ENCODE data around the gene MRPS26.
"Not testable (repeated sequence)": the region's sequence is repeated elsewhere in the genome, so short reads cannot be mapped to it uniquely, and the experiment has no call there.

MRPS26 gene

DNA sequence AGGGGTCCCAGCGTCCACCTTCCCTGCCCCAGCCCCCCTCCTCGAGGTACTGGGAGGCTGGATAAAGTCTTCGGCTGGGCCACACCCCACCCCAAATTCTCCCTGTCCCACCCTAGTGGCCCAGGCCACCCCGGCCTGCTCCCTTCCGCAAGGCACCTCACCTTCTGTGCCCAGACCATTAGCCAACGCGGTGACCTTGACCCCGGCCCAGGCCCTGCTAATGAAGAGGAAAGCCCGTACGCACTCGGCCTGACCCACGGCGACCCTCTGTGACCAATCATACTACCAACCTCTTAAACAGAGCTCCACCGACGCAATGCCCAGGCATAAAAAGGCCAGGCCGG, 25.4 kb downstream of the MRPS26 start:
- Histone ChIP-seq H3K4me3 (ENCODE audit: low read length) (peak overlapping the region; percentile 49), H3K4me1 (ENCODE audit: control insufficient read depth, insufficient read depth, low read length) (no peaks in the 10 kb centered on the region), H3K9ac (ENCODE audit: low read length) (no peak overlapping the region), H3K27me3 (ENCODE audit: control insufficient read depth, insufficient read depth, low read length) (peaks cover 14% of the 10 kb centered on the region), H3K27ac (ENCODE audit: low read depth, low read length) (no peak overlapping the region), H3K36me3 (ENCODE audit: control insufficient read depth, insufficient read depth, low read length) (no peaks in the 10 kb centered on the region)

DNA sequence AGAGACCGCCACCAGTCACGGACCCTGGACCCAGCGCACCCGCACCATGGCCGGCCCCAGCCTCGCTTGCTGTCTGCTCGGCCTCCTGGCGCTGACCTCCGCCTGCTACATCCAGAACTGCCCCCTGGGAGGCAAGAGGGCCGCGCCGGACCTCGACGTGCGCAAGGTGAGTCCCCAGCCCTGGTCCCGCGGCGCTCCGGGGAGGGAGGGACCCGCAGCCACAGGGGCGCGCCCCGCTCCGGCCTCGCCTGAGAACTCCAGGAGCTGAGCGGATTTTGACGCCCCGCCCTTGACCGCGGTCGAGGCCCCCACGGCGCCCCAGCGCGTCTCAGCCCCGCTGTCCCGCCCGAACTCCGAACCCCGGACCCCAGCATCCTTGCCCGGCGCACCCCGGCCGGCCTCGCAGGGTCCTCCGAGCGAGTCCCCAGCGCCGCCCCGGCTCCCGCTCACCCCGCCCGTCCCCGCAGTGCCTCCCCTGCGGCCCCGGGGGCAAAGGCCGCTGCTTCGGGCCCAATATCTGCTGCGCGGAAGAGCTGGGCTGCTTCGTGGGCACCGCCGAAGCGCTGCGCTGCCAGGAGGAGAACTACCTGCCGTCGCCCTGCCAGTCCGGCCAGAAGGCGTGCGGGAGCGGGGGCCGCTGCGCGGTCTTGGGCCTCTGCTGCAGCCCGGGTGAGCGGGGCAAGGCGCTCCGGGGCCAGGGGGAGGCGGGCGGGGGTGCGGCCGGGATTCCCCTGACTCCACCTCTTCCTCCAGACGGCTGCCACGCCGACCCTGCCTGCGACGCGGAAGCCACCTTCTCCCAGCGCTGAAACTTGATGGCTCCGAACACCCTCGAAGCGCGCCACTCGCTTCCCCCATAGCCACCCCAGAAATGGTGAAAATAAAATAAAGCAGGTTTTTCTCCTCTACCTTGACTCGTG, 26.0 kb downstream of the MRPS26 start, which contains the start of gene OXT:
Gene OXT, plus strand, starts transcription at position 11 of the 920 bp plus-strand sequence. Its CDS starts 36 bp downstream, at position 47.
- peak within 1 kb of the TSS; percentile 49 for H3K4me3 ChIP-seq (ENCODE audit: low read length)

DNA sequence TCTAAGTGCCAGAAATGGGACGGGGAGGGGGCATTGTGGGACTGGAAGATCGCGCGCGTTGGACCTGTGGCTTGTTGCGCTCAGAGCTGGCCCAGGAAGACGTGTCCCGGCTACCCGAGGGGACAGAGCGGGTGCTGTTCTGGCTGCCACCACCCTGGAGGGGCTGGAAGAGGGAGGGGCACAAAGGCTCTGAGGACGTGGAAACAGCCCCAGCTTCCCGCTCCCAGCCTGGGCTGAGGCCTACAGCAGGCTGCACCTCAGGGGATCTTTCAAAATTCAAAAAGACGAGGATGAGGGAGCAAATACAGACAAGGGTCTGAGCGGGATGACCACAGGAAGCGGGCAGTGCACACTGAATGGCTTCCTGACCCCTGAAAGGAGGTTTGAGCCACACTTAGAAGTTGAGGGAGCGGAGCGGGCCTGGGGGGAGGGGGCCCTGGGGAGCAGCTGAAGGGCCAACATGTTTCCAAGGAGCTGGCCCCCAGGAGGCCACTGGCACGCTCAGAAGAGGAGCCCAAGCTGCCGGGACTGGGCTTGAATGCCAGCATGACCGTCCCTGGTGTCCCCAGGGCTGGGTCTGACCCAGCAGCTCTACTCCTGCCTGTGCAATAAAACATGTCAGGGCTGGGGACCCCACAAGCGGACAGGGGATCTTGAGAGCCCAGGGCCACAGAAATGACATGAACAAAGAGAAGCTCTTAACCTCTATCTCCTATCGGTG, 26.8 kb downstream of the MRPS26 start:
- no peak overlapping the region for H3K9ac ChIP-seq (ENCODE audit: low read length)

More for the DNA sequence above, 26.0 kb downstream of the MRPS26 start, which contains the start of gene OXT:
- Histone ChIP-seq H3K27ac (ENCODE audit: low read depth, low read length) (no peak within 1 kb of the TSS), H3K9ac (ENCODE audit: low read length) (no peak within 1 kb of the TSS), H3K27me3 (ENCODE audit: control insufficient read depth, insufficient read depth, low read length) (peaks cover 14% of the 10 kb centered on the region), H3K4me1 (ENCODE audit: control insufficient read depth, insufficient read depth, low read length) (no peaks in the 10 kb centered on the region), H3K36me3 (ENCODE audit: control insufficient read depth, insufficient read depth, low read length) (no peaks in the 10 kb centered on the region)

DNA sequence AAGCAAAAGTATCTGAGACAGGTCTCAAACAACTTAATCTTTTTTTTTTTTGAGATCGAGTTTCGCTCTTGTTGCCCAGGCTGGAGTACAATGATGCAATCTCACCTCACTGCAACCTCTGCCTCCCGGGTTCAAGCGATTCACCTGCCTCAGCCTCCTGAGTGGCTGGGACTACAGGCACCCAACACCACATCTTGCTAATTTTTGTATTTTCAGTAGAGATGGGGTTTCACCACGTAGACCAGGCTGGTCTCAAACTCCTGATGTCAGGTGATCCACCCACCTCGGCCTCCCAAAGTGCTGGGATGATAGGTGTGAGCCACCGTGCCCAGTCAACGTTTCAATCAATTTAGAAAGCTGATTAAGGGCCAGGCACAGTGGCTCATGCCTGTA, 27.4 kb downstream of the MRPS26 start:
- H3K27me3 ChIP-seq (ENCODE audit: control insufficient read depth, insufficient read depth, low read length): peaks cover 14% of the 10 kb centered on the region
- H3K27ac ChIP-seq (ENCODE audit: low read depth, low read length); H3K36me3 ChIP-seq (ENCODE audit: control insufficient read depth, insufficient read depth, low read length); H3K4me1 ChIP-seq (ENCODE audit: control insufficient read depth, insufficient read depth, low read length); H3K4me3 ChIP-seq (ENCODE audit: low read length); H3K9ac ChIP-seq (ENCODE audit: low read length): not testable (repeated sequence)

More for the DNA sequence above, 26.8 kb downstream of the MRPS26 start:
- Histone ChIP-seq H3K27me3 (ENCODE audit: control insufficient read depth, insufficient read depth, low read length) (peaks cover 14% of the 10 kb centered on the region), H3K4me3 (ENCODE audit: low read length) (peak overlapping the region; percentile 49), H3K4me1 (ENCODE audit: control insufficient read depth, insufficient read depth, low read length) (no peaks in the 10 kb centered on the region), H3K36me3 (ENCODE audit: control insufficient read depth, insufficient read depth, low read length) (no peaks in the 10 kb centered on the region), H3K27ac (ENCODE audit: low read depth, low read length) (no peak overlapping the region)

DNA sequence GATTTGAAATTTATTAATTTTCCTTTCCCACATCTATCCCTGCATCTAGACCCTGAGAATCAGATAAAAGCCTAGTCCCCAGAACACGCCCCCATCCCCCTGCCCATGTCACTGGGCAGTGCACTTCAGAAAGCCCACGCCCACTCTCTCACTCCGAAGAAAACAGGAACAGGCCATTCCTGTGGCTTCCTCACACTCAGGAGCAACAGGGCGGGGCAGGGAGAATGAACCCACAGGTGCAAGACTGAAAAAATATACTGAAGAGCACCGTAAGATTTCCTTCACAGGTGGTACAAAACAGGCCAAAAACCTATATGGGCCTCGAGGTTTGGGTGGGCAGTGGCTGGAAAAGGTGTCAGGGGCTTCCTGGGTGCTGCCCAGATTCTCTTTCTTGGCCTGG, 29.0 kb downstream of the MRPS26 start:
- H3K4me1 ChIP-seq (ENCODE audit: control insufficient read depth, insufficient read depth, low read length): no peaks in the 10 kb centered on the region
- no peak overlapping the region for H3K4me3 ChIP-seq (ENCODE audit: low read length)
- no peaks in the 10 kb centered on the region for H3K36me3 ChIP-seq (ENCODE audit: control insufficient read depth, insufficient read depth, low read length)
- H3K27ac ChIP-seq (ENCODE audit: low read depth, low read length): no peak overlapping the region
- no peak overlapping the region for H3K9ac ChIP-seq (ENCODE audit: low read length)
- H3K27me3 ChIP-seq (ENCODE audit: control insufficient read depth, insufficient read depth, low read length): peaks cover 14% of the 10 kb centered on the region

DNA sequence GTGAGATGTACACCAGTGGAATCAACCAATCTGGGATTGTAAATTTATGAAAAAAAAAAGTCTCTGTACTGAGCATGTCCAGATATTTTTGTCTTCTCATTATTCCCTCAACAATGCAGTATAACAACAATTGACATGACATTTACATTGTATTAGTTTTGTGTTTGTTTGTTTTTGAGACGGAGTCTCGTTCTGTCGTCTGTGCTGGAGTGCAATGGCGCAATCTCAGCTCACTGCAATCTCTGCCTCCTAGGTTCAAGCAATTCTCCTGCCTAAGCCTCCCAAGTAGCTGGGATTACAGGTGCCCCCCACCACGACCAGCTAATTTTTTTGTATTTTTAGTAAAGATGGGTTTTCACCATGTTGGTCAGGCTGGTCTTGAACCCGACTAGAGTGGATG, 29.5 kb downstream of the MRPS26 start:
- H3K36me3 ChIP-seq (ENCODE audit: control insufficient read depth, insufficient read depth, low read length); H3K27ac ChIP-seq (ENCODE audit: low read depth, low read length); H3K9ac ChIP-seq (ENCODE audit: low read length); H3K4me3 ChIP-seq (ENCODE audit: low read length); H3K4me1 ChIP-seq (ENCODE audit: control insufficient read depth, insufficient read depth, low read length): not testable (repeated sequence)
- H3K27me3 ChIP-seq (ENCODE audit: control insufficient read depth, insufficient read depth, low read length): peaks cover 14% of the 10 kb centered on the region

DNA sequence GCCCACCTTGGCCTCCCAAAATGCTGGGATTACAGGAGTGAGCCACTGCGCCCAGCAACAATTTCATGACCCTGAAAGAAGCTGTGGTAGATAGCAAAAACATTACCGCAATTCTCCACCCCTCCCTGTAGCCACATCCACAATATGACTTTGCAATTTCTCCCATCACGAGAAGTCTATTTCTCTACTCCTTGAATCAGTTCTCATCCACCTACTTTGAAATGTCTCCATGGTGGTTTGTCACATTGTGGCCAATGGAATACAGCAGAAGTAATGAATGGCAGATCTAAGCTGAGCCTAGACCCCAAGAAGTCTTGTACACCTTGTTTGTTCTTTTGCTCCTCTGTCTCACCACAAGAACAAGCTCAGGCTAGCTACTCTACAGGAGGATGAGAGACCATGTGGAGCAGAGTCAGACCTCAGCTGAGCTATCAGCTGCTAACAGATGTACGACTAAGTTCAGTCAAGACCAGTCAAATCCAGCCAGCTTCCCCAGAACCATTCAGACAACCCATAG, 31.8 kb downstream of the MRPS26 start:
- H3K36me3 ChIP-seq (ENCODE audit: control insufficient read depth, insufficient read depth, low read length): no peaks in the 10 kb centered on the region
- H3K27me3 ChIP-seq (ENCODE audit: control insufficient read depth, insufficient read depth, low read length): peaks cover 18% of the 10 kb centered on the region
- no peak overlapping the region for H3K4me3 ChIP-seq (ENCODE audit: low read length)
- no peaks in the 10 kb centered on the region for H3K4me1 ChIP-seq (ENCODE audit: control insufficient read depth, insufficient read depth, low read length)
- H3K9ac ChIP-seq (ENCODE audit: low read length): no peak overlapping the region
- H3K27ac ChIP-seq (ENCODE audit: low read depth, low read length): no peak overlapping the region

DNA sequence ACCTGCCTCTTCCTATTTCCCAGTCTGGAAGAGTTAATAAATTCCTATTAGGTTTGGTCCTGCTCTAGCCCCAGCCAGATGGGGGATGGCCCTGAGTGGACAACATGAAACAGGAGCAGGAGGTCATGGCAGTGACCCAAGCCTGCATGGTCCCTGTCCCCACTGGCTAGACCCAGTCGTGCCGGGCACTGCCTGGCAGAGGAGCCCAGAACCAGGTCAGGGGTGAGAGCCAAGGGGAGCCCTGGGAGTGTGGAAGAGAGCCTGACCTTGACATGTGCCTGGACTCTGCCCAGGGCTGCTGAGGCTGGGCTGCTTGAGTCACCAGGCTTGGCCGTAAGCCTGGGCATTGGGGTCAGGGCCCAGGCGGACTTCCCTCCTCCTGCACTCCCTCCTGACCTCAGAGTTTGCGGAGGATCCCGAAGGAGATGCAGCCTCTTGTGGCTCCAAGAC, 35.1 kb downstream of the MRPS26 start:
- H3K27ac ChIP-seq (ENCODE audit: low read depth, low read length): no peak overlapping the region
- H3K27me3 ChIP-seq (ENCODE audit: control insufficient read depth, insufficient read depth, low read length): peaks cover 25% of the 10 kb centered on the region
- H3K4me3 ChIP-seq (ENCODE audit: low read length): no peak overlapping the region
- no peaks in the 10 kb centered on the region for H3K36me3 ChIP-seq (ENCODE audit: control insufficient read depth, insufficient read depth, low read length)
- no peaks in the 10 kb centered on the region for H3K4me1 ChIP-seq (ENCODE audit: control insufficient read depth, insufficient read depth, low read length)
- H3K9ac ChIP-seq (ENCODE audit: low read length): no peak overlapping the region

DNA sequence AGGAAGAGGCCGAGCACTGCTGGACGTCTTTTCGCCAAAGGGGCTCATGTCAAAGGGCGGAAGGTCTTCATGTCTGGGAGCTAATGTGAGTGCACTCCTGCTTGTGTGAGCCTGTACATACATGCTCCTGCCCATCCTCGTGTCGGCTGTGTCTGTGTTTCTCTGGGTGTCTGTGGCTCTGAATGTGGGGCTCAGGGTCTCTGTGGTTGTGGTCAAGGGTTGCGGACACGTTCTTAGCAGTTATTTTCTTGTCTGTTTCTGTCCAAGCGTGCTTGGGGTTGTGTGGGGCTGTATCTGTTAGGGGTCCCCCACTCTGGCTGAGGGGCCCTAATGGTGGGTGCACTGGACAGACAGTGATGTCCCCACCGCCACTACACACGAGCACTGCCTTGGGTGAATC, 35.8 kb downstream of the MRPS26 start:
- peaks cover 25% of the 10 kb centered on the region for H3K27me3 ChIP-seq (ENCODE audit: control insufficient read depth, insufficient read depth, low read length)
- no peak overlapping the region for H3K9ac ChIP-seq (ENCODE audit: low read length)
- H3K4me3 ChIP-seq (ENCODE audit: low read length): no peak overlapping the region
- no peak overlapping the region for H3K27ac ChIP-seq (ENCODE audit: low read depth, low read length)
- no peaks in the 10 kb centered on the region for H3K36me3 ChIP-seq (ENCODE audit: control insufficient read depth, insufficient read depth, low read length)
- no peaks in the 10 kb centered on the region for H3K4me1 ChIP-seq (ENCODE audit: control insufficient read depth, insufficient read depth, low read length)

DNA sequence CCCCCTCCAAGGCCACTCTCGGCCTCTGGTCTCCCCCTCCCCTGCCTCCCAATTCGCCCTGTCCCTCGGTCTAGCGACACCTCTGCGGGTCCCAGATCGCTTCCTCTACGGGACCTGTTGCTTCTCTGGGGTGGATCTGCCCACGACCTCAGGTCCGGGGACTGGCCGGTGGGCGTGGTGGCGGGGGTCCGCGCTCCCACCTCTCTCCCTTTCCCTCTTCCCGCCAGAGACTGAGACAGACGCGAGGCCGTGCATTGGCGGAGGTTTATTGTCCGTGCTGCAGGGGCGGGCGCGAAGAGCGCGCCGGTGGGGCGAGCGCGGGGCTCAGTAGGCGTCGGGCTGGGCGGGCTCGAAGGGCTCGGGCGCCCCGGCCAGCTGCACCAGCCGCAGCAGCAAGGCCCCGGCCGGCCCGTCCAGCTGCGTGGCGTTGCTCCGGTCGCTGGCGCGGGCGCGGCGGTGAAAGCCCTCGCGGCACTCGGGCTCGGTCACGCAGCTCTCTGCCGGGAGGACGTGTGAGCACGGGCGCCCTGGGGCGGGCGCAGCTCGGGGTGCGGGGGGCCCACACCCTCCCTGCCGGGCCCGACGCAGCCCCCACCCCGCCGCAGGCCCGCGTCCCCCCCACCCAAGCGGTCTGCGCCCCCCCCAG, 36.6 kb downstream of the MRPS26 start:
- H3K27ac ChIP-seq (ENCODE audit: low read depth, low read length): no peak overlapping the region
- no peak overlapping the region for H3K4me3 ChIP-seq (ENCODE audit: low read length)
- no peaks in the 10 kb centered on the region for H3K4me1 ChIP-seq (ENCODE audit: control insufficient read depth, insufficient read depth, low read length)
- H3K36me3 ChIP-seq (ENCODE audit: control insufficient read depth, insufficient read depth, low read length): no peaks in the 10 kb centered on the region
- no peak overlapping the region for H3K9ac ChIP-seq (ENCODE audit: low read length)
- peaks cover 25% of the 10 kb centered on the region for H3K27me3 ChIP-seq (ENCODE audit: control insufficient read depth, insufficient read depth, low read length)

DNA sequence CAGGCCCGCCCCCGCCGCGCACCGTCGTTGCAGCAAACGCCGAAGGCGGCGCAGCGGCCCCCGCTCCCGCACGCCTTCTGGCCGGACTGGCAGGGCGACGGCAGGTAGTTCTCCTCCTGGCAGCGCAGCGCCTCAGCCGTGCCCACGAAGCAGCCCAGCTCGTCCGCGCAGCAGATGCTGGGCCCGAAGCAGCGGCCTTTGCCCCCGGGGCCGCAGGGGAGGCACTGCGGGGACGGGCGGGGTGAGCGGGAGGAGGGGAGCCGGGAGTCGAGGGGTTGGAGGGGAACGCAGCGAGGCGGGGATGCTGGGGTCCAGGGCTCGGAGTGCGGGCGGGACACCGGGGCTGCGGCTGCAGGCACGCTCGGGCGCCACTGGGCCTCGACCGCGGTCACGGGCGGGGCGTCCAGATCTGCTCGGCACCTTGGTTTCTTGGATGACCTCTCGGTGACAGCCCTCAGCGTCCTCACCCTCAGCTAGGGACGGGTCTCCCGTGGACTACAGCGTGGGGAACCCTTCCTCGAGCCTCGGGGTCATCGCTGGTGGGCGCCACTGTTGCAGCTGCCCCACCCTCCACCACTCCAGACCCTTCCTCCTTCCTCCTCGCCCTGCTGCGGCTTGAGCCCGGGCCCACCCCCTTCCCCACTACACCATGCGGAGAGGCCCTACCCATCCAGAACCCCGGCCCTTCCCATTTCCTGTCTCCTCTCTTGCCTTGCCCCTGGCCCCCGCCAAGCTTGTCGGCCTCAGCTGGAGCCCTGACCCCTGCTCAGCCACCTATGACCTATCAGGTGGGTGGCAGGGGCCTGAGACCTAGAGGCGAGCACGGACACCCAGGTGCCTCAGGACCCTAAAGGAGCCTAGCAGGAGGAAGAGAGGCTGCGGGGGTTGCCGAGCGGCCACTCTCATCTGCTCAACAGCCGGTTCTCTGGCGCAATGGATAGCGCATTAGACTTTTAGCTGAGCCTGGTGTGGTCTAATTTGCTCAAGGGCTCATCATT, 37.4 kb downstream of the MRPS26 start:
- Histone ChIP-seq H3K4me1 (ENCODE audit: control insufficient read depth, insufficient read depth, low read length) (no peaks in the 10 kb centered on the region), H3K27ac (ENCODE audit: low read depth, low read length) (no peak overlapping the region), H3K27me3 (ENCODE audit: control insufficient read depth, insufficient read depth, low read length) (peaks cover 25% of the 10 kb centered on the region), H3K9ac (ENCODE audit: low read length) (no peak overlapping the region), H3K36me3 (ENCODE audit: control insufficient read depth, insufficient read depth, low read length) (no peaks in the 10 kb centered on the region), H3K4me3 (ENCODE audit: low read length) (peak overlapping the region; percentile 27)

Data from rectal smooth muscle tissue (tissue), 1 donor.